ENCODE results near the gene TMPRSS3.

The TMPRSS3 gene

DNA sequence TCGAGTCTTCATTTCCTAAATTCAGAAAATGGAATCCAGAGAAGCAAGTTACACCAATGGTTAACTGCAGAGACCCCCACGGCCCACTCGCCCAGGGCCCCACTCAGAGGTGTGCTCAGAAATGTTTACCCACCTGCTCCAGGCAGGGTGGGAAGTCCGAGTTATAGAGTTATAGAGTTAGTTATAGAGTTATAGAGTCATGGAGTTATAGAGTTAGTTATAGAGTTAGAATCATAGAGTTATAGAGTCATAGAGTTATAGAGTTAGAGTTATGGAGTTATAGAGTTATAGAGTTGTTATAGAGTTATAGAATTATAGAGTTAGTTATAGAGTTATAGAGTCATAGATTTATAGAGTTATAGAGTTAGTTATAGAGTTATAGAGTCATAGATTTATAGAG is 39.5 kb upstream of the TMPRSS3 start:
- TF ChIP-seq, protein P1, sequence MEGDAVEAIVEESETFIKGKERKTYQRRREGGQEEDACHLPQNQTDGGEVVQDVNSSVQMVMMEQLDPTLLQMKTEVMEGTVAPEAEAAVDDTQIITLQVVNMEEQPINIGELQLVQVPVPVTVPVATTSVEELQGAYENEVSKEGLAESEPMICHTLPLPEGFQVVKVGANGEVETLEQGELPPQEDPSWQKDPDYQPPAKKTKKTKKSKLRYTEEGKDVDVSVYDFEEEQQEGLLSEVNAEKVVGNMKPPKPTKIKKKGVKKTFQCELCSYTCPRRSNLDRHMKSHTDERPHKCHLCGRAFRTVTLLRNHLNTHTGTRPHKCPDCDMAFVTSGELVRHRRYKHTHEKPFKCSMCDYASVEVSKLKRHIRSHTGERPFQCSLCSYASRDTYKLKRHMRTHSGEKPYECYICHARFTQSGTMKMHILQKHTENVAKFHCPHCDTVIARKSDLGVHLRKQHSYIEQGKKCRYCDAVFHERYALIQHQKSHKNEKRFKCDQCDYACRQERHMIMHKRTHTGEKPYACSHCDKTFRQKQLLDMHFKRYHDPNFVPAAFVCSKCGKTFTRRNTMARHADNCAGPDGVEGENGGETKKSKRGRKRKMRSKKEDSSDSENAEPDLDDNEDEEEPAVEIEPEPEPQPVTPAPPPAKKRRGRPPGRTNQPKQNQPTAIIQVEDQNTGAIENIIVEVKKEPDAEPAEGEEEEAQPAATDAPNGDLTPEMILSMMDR (IDR thresholded peaks at IDR 0.05; ENCODE audit: borderline replicate concordance, insufficient read depth, low read depth, low read length) = no peak
- H3K4me3 ChIP-seq (ENCODE audit: low read depth, low read length) = no peak overlapping the region

DNA sequence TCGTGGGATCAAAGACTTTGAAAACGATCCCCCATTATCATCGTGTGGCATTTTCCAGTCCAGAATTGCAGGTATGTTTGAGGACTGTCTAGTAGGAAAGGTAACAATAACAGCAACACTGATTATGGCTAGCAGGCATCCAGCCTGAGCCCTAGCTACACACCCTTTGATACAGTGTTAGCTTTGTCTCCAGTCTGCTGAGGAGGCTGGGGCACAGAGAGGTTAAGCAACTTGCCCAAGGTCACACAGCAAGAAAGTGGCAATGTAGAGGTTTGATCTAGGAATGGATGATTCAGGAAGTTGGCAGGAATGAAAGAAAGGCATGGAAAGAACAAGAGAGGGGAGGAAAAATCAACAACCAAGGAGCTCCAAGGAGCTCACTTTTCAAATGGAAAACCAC is 39.0 kb upstream of the TMPRSS3 start:
- no peak overlapping the region for H3K4me3 ChIP-seq (ENCODE audit: low read depth, low read length)

DNA sequence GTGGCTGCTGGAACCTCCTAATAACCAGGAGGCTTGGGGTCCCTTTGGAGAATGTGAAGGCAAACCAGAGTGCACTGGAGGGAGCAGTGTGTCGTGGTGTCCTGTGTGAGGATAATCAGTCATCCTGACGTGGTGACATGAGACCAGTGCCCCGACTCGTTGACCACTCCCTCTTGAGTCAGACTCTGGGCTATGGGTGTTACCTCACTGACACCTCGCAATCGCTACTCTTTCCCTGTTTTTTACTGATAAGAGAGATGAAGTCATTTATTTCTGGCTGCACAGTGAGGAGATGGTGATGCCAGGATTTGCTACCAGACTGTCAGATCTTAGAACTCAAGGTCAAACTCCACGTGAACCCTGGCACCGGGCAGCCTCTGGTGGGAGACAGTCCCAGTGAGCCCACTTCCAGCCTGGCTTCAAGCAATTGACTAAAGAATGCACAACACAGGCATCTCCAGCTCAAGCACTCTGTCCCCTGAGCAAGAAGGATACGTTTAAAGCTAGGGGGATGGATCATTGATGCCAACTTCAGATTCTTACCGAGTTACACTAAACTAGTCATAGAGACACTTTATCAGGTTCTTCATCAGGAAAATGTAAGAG is 38.2 kb upstream of the TMPRSS3 start:
- TF ChIP-seq, protein P1 (IDR thresholded peaks at IDR 0.05; ENCODE audit: borderline replicate concordance, insufficient read depth, low read depth, low read length) = no peak
- no peak overlapping the region for H3K4me3 ChIP-seq (ENCODE audit: low read depth, low read length)

More for the DNA sequence above, 39.0 kb upstream of the TMPRSS3 start:
- TF ChIP-seq, protein P1 (IDR thresholded peaks at IDR 0.05; ENCODE audit: borderline replicate concordance, insufficient read depth, low read depth, low read length) = no peak

DNA sequence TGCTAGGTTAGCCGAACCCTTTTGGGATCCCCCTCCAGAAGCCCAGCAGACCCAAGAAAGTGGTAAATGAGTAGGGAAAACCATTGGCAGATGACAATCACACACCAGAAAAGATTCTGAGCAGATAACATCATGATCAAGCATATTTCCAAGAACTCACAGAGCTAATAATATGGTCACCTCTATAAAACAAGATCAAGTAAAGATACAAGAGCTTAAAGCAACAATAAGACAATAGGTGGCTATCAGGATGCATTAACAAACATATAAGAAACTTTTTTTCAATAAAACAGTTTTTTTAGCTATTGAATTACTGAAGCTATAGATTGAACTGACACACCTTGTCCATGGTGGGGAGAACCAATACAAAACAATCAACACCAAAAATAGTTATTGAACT is 36.8 kb upstream of the TMPRSS3 start:
- TF ChIP-seq, protein P1 (IDR thresholded peaks at IDR 0.05; ENCODE audit: borderline replicate concordance, insufficient read depth, low read depth, low read length) = no peak
- no peak overlapping the region for H3K4me3 ChIP-seq (ENCODE audit: low read depth, low read length)

DNA sequence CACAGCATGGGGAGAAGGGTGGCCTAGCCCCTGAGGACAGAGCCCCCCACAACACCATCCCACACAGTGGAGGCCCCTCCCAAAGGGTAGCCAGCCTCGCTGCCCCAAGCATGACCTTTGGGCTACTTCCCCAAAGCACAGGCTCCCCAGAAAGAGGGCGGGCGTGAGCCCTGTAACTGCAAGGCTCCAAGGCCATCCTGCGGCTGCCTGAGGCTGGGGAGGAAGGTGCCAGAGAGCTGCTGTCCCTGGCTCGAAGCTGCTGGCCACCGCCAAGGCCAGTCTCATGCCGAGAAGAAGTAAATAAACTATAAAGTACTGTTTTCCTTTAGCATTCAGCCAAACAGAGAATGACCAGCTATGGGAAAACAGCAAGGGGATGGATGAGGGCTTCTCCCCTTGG is 35.3 kb upstream of the TMPRSS3 start:
- TF ChIP-seq, protein P1 (IDR thresholded peaks at IDR 0.05; ENCODE audit: borderline replicate concordance, insufficient read depth, low read depth, low read length) = no peak
- no peak overlapping the region for H3K4me3 ChIP-seq (ENCODE audit: low read depth, low read length)

DNA sequence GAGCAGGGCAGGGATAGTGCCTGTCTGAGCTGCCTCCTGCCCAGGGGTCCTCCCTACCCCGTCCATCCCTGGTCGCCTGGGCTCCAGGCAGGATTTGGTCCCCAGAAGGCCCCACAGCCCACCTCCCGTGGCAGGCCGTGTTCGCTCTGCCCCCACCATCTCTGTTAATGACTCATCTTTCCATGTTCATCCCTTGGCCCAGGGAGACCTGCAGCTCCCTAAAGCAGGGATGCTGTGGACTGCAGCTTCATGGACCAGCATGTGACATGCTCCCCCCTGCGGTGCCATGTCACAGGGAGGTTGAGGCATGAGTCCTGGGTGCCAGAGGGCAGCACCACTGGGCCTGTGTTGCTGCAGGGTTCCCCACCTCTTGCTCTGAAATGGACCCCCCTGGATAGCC is 34.7 kb upstream of the TMPRSS3 start:
- TF ChIP-seq, protein P1 (IDR thresholded peaks at IDR 0.05; ENCODE audit: borderline replicate concordance, insufficient read depth, low read depth, low read length) = no peak
- H3K4me3 ChIP-seq (ENCODE audit: low read depth, low read length) = no peak overlapping the region

DNA sequence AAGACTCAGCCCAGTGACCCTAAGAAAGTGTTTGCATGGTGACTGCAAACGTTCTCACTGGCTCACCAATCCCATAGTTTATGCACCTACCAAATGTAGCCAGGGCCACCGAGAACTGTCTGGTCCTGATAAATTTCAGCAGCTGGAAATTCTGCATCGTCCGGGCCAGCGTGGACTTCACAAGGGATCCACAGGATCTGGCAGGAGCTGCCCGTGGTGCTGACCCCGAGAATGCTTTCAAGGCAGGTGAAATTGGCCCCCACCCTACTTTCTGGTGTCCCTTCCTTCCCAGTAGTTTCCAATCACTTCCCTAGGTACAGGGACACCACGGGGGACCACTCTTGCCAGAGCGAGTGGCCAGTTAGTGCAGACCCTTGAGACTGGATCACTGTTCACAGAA is 34.0 kb upstream of the TMPRSS3 start:
- H3K4me3 ChIP-seq (ENCODE audit: low read depth, low read length) = no peak overlapping the region
- TF ChIP-seq, protein P1 (IDR thresholded peaks at IDR 0.05; ENCODE audit: borderline replicate concordance, insufficient read depth, low read depth, low read length) = no peak
